Trophoblast cell (in vitro differentiated cells and primary cell): ENCODE measurements around the gene MEGF6.
"Not testable (repeated sequence)": the region's sequence is repeated elsewhere in the genome, so short reads cannot be mapped to it uniquely, and the experiment has no call there.

Source experiments
- DNase-seq, 2 donors: peaks; one replicate each; pipeline ENCODE4 v3.0.0-alpha.2; 2016
- H2AFZ ChIP-seq: 2 replicates; pipeline ENCODE4 v1.6.1; 2013; ENCODE audit warnings: low read length, moderate library complexity, mild to moderate bottlenecking; ENCODE audit not compliant: insufficient read depth, poor library complexity
- H2AK5ac ChIP-seq: 2 replicates; pipeline ENCODE4 v1.6.1; 2013; ENCODE audit warnings: mild to moderate bottlenecking, low read length
- H2BK120ac ChIP-seq: 2 replicates; pipeline ENCODE4 v1.6.1; 2013; ENCODE audit warnings: low read length, mild to moderate bottlenecking, moderate library complexity; ENCODE audit not compliant: insufficient read depth, poor library complexity
- H2BK12ac ChIP-seq: 2 replicates; pipeline ENCODE4 v1.6.1; 2013; ENCODE audit warnings: mild to moderate bottlenecking, low read length, moderate library complexity
- H2BK5ac ChIP-seq: 2 replicates; pipeline ENCODE4 v1.6.1; 2013; ENCODE audit warnings: low read length, low read depth, moderate library complexity, mild to moderate bottlenecking; ENCODE audit not compliant: poor library complexity
- H3K14ac ChIP-seq: 2 replicates; pipeline ENCODE4 v1.6.1; 2013; ENCODE audit warnings: mild to moderate bottlenecking, low read length
- H3K18ac ChIP-seq: 2 replicates; pipeline ENCODE4 v1.6.1; 2013; ENCODE audit warnings: mild to moderate bottlenecking, low read length
- H3K23ac ChIP-seq: 2 replicates; pipeline ENCODE4 v1.6.1; 2013; ENCODE audit warnings: low read length
- H3K27ac ChIP-seq: 2 replicates; pipeline ENCODE4 v1.5.1; 2013; ENCODE audit warnings: low read depth, mild to moderate bottlenecking, inconsistent platforms, low read length, moderate library complexity
- H3K27me3 ChIP-seq: 2 replicates; pipeline ENCODE4 v1.6.1; 2013; ENCODE audit warnings: inconsistent platforms, mild to moderate bottlenecking, low read length, moderate library complexity; ENCODE audit not compliant: insufficient read depth
- H3K36me3 ChIP-seq, 2 experiments: 1 replicate in 1 of 2; 2 replicates in 1 of 2; pipeline ENCODE4 v1.6.1; 2013; ENCODE audit warnings: low read length in 2 of 2, mild to moderate bottlenecking in 2 of 2, moderate library complexity in 1 of 2; ENCODE audit not compliant: insufficient read depth in 2 of 2, control insufficient read depth in 1 of 2
- H3K4ac ChIP-seq: 2 replicates; pipeline ENCODE4 v1.6.1; 2013; ENCODE audit warnings: low read depth, mild to moderate bottlenecking, low read length, moderate library complexity
- H3K4me1 ChIP-seq, 2 experiments: 1 replicate in 1 of 2; 2 replicates in 1 of 2; pipeline ENCODE4 v1.6.1; 2013; ENCODE audit warnings: low read length in 2 of 2, mild to moderate bottlenecking in 2 of 2, moderate library complexity in 1 of 2; ENCODE audit not compliant: insufficient read depth in 2 of 2, control insufficient read depth in 1 of 2
- H3K4me2 ChIP-seq: 2 replicates; pipeline ENCODE4 v1.6.1; 2013; ENCODE audit warnings: inconsistent platforms, mild to moderate bottlenecking, low read length, moderate library complexity
- H3K4me3 ChIP-seq: 2 replicates; pipeline ENCODE4 v1.5.1; 2013; ENCODE audit warnings: mild to moderate bottlenecking, low read depth, low read length, inconsistent platforms
- H3K79me1 ChIP-seq: one replicate; pipeline ENCODE4 v1.6.1; 2013; ENCODE audit warnings: low read length
- H3K79me2 ChIP-seq: 2 replicates; pipeline ENCODE4 v1.6.1; 2013; ENCODE audit warnings: low read length, mild to moderate bottlenecking; ENCODE audit not compliant: control insufficient read depth, insufficient read depth, poor library complexity
- H3K9ac ChIP-seq: 2 replicates; pipeline ENCODE4 v1.6.1; 2013; ENCODE audit warnings: mild to moderate bottlenecking, low read length
- H3K9me3 ChIP-seq: 2 replicates; pipeline ENCODE4 v1.6.1; 2013; ENCODE audit warnings: low read depth, mild to moderate bottlenecking, control low read depth, inconsistent platforms, low read length; ENCODE audit not compliant: insufficient read depth
- H4K12ac ChIP-seq: 2 replicates; pipeline ENCODE4 v1.6.1; 2013; ENCODE audit warnings: low read depth, mild to moderate bottlenecking, low read length, moderate library complexity
- H4K8ac ChIP-seq: 2 replicates; pipeline ENCODE4 v1.6.1; 2013; ENCODE audit warnings: low read depth, mild to moderate bottlenecking, low read length, moderate library complexity
- H4K91ac ChIP-seq: one replicate; pipeline ENCODE4 v1.6.1; 2013; ENCODE audit warnings: low read depth, mild to moderate bottlenecking, low read length, moderate library complexity
- WGBS: extraction: QIAGEN DNeasy Blood & Tissue Kit; methylation state at CpG from one replicate; pipeline ENCODE4 v1.1.7; 2013; ENCODE audit warnings: missing lambda C conversion rate; ENCODE audit not compliant: insufficient read length, insufficient coverage; ENCODE audit errors: extremely low coverage; 5-methylcytosine and 5-hydroxymethylcytosine counted together

Gene MEGF6

GRCh38 chr1:3586986-3587759, 24.1 kb downstream of the MEGF6 start:
- no peak overlapping the region for H2AFZ ChIP-seq
- no peak overlapping the region for H4K8ac ChIP-seq
- no peaks in the 10 kb centered on the region for H3K79me1 ChIP-seq
- no peak overlapping the region for H3K27ac ChIP-seq
- H2BK5ac ChIP-seq, result no peak overlapping the region
- H3K9me3 ChIP-seq, result peaks cover 21% of the 10 kb centered on the region
- no peak overlapping the region for H3K4me2 ChIP-seq
- no CpG with 5 or more reads among the region's 24 CpGs for WGBS
- no peak overlapping the region for H3K18ac ChIP-seq
- H3K4ac ChIP-seq, result no peak overlapping the region
- no peaks in the 10 kb centered on the region for H3K79me2 ChIP-seq
- no peak overlapping the region for H3K9ac ChIP-seq
- no peaks in the 10 kb centered on the region for H3K4me1 ChIP-seq
- no peak overlapping the region for H3K4me3 ChIP-seq
- no peak overlapping the region for H3K23ac ChIP-seq
- no peak overlapping the region for H2BK12ac ChIP-seq
- DNase-seq, result no peak
- H2BK120ac ChIP-seq, result no peak overlapping the region
- H4K12ac ChIP-seq, result no peak overlapping the region
- H3K36me3 ChIP-seq, result no peaks in the 10 kb centered on the region
- no peak overlapping the region for H4K91ac ChIP-seq
- H2AK5ac ChIP-seq, result no peak overlapping the region
- H3K27me3 ChIP-seq, result no peaks in the 10 kb centered on the region
- H3K14ac ChIP-seq, result no peak overlapping the region

GRCh38 chr1:3585940-3586568, 25.3 kb downstream of the MEGF6 start:
- no peak overlapping the region for H3K9ac ChIP-seq
- H3K79me2 ChIP-seq, result no peaks in the 10 kb centered on the region
- WGBS, result no CpG with 5 or more reads among the region's 19 CpGs

GRCh38 chr1:3585353-3585868, 25.9 kb downstream of the MEGF6 start:
- H3K79me1 ChIP-seq, H3K79me2 ChIP-seq, H3K14ac ChIP-seq, H2AFZ ChIP-seq, H3K4me1 ChIP-seq, H4K12ac ChIP-seq, H3K9ac ChIP-seq, H3K23ac ChIP-seq, H2BK120ac ChIP-seq, H2BK12ac ChIP-seq, H3K27ac ChIP-seq, H3K36me3 ChIP-seq, H2AK5ac ChIP-seq, H2BK5ac ChIP-seq, DNase-seq, H4K91ac ChIP-seq, H3K18ac ChIP-seq, H3K4ac ChIP-seq, H3K27me3 ChIP-seq, H3K4me2 ChIP-seq, H4K8ac ChIP-seq: not testable (repeated sequence)
- no CpG with 5 or more reads among the region's 6 CpGs for WGBS
- Histone ChIP-seq H3K9me3 (peaks cover 21% of the 10 kb centered on the region), H3K4me3 (peak overlapping the region; percentile 25)

More at GRCh38 chr1:3585940-3586568, 25.3 kb downstream of the MEGF6 start:
- H2AFZ ChIP-seq, result no peak overlapping the region
- H3K27ac ChIP-seq, result no peak overlapping the region
- no peak overlapping the region for H2BK120ac ChIP-seq
- no peak overlapping the region for H3K18ac ChIP-seq
- DNase-seq, result no peak
- no peak overlapping the region for H3K4me2 ChIP-seq
- no peak overlapping the region for H2BK12ac ChIP-seq
- no peaks in the 10 kb centered on the region for H3K36me3 ChIP-seq
- no peak overlapping the region for H4K8ac ChIP-seq
- no peak overlapping the region for H2AK5ac ChIP-seq
- no peak overlapping the region for H3K23ac ChIP-seq
- no peak overlapping the region for H4K12ac ChIP-seq
- H3K9me3 ChIP-seq, result peaks cover 21% of the 10 kb centered on the region
- H3K14ac ChIP-seq, result no peak overlapping the region
- H4K91ac ChIP-seq, result no peak overlapping the region
- H2BK5ac ChIP-seq, result no peak overlapping the region
- H3K4me1 ChIP-seq, result no peaks in the 10 kb centered on the region
- H3K4me3 ChIP-seq, result peak overlapping the region; percentile 25
- no peak overlapping the region for H3K4ac ChIP-seq
- H3K27me3 ChIP-seq, result no peaks in the 10 kb centered on the region
- no peaks in the 10 kb centered on the region for H3K79me1 ChIP-seq

GRCh38 chr1:3584915-3585314, 26.4 kb downstream of the MEGF6 start:
- no peak overlapping the region for H3K4me2 ChIP-seq
- H4K91ac ChIP-seq, result no peak overlapping the region
- H4K8ac ChIP-seq, result no peak overlapping the region
- no peak for DNase-seq
- no peaks in the 10 kb centered on the region for H3K79me1 ChIP-seq
- H3K4me3 ChIP-seq, result no peak overlapping the region
- no peaks in the 10 kb centered on the region for H3K79me2 ChIP-seq
- H3K23ac ChIP-seq, result no peak overlapping the region
- H3K18ac ChIP-seq, result no peak overlapping the region
- peaks cover 21% of the 10 kb centered on the region for H3K9me3 ChIP-seq
- H3K4me1 ChIP-seq, result no peaks in the 10 kb centered on the region
- H2BK5ac ChIP-seq, result no peak overlapping the region
- H2BK120ac ChIP-seq, result no peak overlapping the region
- no peak overlapping the region for H2AFZ ChIP-seq
- no peak overlapping the region for H3K4ac ChIP-seq
- WGBS, result no CpG with 5 or more reads among the region's 7 CpGs
- H3K36me3 ChIP-seq, result no peaks in the 10 kb centered on the region
- H3K27ac ChIP-seq, result no peak overlapping the region
- no peaks in the 10 kb centered on the region for H3K27me3 ChIP-seq
- no peak overlapping the region for H3K9ac ChIP-seq
- H4K12ac ChIP-seq, result no peak overlapping the region
- H2AK5ac ChIP-seq, result no peak overlapping the region
- no peak overlapping the region for H2BK12ac ChIP-seq
- H3K14ac ChIP-seq, result no peak overlapping the region
